ENCODE data around the gene MIP.

Gene MIP

GRCh38 chr12:56410768-56411167, 43.7 kb downstream of the MIP start:
- TF ChIP-seq CREB1 (IDR thresholded peaks at IDR 0.05; ENCODE audit: low read depth) (no peak), NFIC (IDR thresholded peaks at IDR 0.05) (no peak), EGR1 (IDR thresholded peaks at IDR 0.05) (no peak), USF1 (IDR thresholded peaks at IDR 0.05) (no peak), ZBTB7A (IDR thresholded peaks at IDR 0.05; ENCODE audit: low read depth) (no peak), REST (IDR thresholded peaks at IDR 0.05; ENCODE audit: low read depth) (no peak), RAD21 (IDR thresholded peaks at IDR 0.05; ENCODE audit: low read depth) (no peak), TAF1 (IDR thresholded peaks at IDR 0.05; ENCODE audit: low read depth) (no peak)

- TF ChIP-seq YY1 (IDR thresholded peaks at IDR 0.05; ENCODE audit: low read depth), result no peak
- TF ChIP-seq TCF12 (IDR thresholded peaks at IDR 0.05; ENCODE audit: low read depth), result no peak
- TF ChIP-seq NFIC (IDR thresholded peaks at IDR 0.05), result no peak
- no peak for TF ChIP-seq EP300 (IDR thresholded peaks at IDR 0.05; ENCODE audit: borderline replicate concordance)
- no peak for TF ChIP-seq CEBPB (IDR thresholded peaks at IDR 0.05)
- TF ChIP-seq EGR1 (IDR thresholded peaks at IDR 0.05), result no peak
- no peak for TF ChIP-seq TAF1 (IDR thresholded peaks at IDR 0.05; ENCODE audit: low read depth)
- no peak for TF ChIP-seq REST (IDR thresholded peaks at IDR 0.05; ENCODE audit: low read depth)
- no peak for TF ChIP-seq USF1 (IDR thresholded peaks at IDR 0.05)
- no peak for TF ChIP-seq RAD21 (IDR thresholded peaks at IDR 0.05; ENCODE audit: low read depth)
- no peak for TF ChIP-seq CREB1 (IDR thresholded peaks at IDR 0.05; ENCODE audit: low read depth)
- TF ChIP-seq TEAD4 (IDR thresholded peaks at IDR 0.05), result no peak
- no peak for TF ChIP-seq ZBTB7A (IDR thresholded peaks at IDR 0.05; ENCODE audit: low read depth)
- TF ChIP-seq FOXM1 (IDR thresholded peaks at IDR 0.05; ENCODE audit: borderline replicate concordance, low read depth), result no peak
- TF ChIP-seq MAX (IDR thresholded peaks at IDR 0.05), result no peak
Observed at GRCh38 chr12:56408799-56409417, 45.5 kb downstream of the MIP start.

Data from Ishikawa (cell line).